ENCODE results near the gene HK1.

HK1 gene

GRCh38 chr10:69318867-69319727, 40.8 kb downstream of the HK1 start (continued):
- TF ChIP-seq, protein P1, sequence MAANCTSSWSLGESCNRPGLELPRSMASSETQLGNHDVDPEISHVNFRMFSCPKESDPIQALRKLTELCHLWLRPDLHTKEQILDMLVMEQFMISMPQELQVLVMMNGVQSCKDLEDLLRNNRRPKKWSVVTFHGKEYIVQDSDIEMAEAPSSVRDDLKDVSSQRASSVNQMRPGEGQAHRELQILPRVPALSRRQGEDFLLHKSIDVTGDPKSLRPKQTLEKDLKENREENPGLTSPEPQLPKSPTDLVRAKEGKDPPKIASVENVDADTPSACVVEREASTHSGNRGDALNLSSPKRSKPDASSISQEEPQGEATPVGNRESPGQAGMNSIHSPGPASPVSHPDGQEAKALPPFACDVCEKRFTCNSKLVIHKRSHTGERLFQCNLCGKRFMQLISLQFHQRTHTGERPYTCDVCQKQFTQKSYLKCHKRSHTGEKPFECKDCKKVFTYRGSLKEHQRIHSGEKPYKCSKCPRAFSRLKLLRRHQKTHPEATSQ (tag by site-specific recombination; IDR thresholded peaks at IDR 0.05), result no peak
- TF ChIP-seq ZNF76 (tag by site-specific recombination; IDR thresholded peaks at IDR 0.05; ENCODE audit: borderline replicate concordance, low read depth), result no peak
- TF ChIP-seq ZNF747 (tag by site-specific recombination; IDR thresholded peaks at IDR 0.05), result no peak
- no peak for TF ChIP-seq ZNF133 (tag by site-specific recombination; IDR thresholded peaks at IDR 0.05)
- TF ChIP-seq ZNF768 (tag by site-specific recombination; IDR thresholded peaks at IDR 0.05), result no peak
- no peak for TF ChIP-seq AEBP2 (tag by site-specific recombination; IDR thresholded peaks at IDR 0.05; ENCODE audit: borderline replicate concordance)
- no peak for TF ChIP-seq MEIS1 (CRISPR knock-in tag; IDR thresholded peaks at IDR 0.05; ENCODE audit: borderline replicate concordance)
- TF ChIP-seq, protein P2, sequence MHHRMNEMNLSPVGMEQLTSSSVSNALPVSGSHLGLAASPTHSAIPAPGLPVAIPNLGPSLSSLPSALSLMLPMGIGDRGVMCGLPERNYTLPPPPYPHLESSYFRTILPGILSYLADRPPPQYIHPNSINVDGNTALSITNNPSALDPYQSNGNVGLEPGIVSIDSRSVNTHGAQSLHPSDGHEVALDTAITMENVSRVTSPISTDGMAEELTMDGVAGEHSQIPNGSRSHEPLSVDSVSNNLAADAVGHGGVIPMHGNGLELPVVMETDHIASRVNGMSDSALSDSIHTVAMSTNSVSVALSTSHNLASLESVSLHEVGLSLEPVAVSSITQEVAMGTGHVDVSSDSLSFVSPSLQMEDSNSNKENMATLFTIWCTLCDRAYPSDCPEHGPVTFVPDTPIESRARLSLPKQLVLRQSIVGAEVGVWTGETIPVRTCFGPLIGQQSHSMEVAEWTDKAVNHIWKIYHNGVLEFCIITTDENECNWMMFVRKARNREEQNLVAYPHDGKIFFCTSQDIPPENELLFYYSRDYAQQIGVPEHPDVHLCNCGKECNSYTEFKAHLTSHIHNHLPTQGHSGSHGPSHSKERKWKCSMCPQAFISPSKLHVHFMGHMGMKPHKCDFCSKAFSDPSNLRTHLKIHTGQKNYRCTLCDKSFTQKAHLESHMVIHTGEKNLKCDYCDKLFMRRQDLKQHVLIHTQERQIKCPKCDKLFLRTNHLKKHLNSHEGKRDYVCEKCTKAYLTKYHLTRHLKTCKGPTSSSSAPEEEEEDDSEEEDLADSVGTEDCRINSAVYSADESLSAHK (tag by site-specific recombination; IDR thresholded peaks at IDR 0.05), result no peak
- TF ChIP-seq ZNF623 (tag by site-specific recombination; IDR thresholded peaks at IDR 0.05), result no peak
- peak; percentile 78; the same call in 1 of the 2 replicates for TF ChIP-seq ZBTB20 (tag by site-specific recombination; IDR thresholded peaks at IDR 0.05)
- no peak for TF ChIP-seq ZNF112 (tag by site-specific recombination; IDR thresholded peaks at IDR 0.05)
- TF ChIP-seq KLF16 (tag by site-specific recombination; IDR thresholded peaks at IDR 0.05), result 0 out of 2 replicates have a peak, but pooled peaks have one; percentile 37
- TF ChIP-seq ZNF26 (tag by site-specific recombination; IDR thresholded peaks at IDR 0.05), result no peak
- TF ChIP-seq, protein P3, sequence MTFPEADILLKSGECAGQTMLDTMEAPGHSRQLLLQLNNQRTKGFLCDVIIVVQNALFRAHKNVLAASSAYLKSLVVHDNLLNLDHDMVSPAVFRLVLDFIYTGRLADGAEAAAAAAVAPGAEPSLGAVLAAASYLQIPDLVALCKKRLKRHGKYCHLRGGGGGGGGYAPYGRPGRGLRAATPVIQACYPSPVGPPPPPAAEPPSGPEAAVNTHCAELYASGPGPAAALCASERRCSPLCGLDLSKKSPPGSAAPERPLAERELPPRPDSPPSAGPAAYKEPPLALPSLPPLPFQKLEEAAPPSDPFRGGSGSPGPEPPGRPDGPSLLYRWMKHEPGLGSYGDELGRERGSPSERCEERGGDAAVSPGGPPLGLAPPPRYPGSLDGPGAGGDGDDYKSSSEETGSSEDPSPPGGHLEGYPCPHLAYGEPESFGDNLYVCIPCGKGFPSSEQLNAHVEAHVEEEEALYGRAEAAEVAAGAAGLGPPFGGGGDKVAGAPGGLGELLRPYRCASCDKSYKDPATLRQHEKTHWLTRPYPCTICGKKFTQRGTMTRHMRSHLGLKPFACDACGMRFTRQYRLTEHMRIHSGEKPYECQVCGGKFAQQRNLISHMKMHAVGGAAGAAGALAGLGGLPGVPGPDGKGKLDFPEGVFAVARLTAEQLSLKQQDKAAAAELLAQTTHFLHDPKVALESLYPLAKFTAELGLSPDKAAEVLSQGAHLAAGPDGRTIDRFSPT (tag by site-specific recombination; IDR thresholded peaks at IDR 0.05), result no peak
- no peak for TF ChIP-seq ZNF391 (tag by site-specific recombination; IDR thresholded peaks at IDR 0.05; ENCODE audit: borderline replicate concordance, low read depth)
- TF ChIP-seq, protein P4, sequence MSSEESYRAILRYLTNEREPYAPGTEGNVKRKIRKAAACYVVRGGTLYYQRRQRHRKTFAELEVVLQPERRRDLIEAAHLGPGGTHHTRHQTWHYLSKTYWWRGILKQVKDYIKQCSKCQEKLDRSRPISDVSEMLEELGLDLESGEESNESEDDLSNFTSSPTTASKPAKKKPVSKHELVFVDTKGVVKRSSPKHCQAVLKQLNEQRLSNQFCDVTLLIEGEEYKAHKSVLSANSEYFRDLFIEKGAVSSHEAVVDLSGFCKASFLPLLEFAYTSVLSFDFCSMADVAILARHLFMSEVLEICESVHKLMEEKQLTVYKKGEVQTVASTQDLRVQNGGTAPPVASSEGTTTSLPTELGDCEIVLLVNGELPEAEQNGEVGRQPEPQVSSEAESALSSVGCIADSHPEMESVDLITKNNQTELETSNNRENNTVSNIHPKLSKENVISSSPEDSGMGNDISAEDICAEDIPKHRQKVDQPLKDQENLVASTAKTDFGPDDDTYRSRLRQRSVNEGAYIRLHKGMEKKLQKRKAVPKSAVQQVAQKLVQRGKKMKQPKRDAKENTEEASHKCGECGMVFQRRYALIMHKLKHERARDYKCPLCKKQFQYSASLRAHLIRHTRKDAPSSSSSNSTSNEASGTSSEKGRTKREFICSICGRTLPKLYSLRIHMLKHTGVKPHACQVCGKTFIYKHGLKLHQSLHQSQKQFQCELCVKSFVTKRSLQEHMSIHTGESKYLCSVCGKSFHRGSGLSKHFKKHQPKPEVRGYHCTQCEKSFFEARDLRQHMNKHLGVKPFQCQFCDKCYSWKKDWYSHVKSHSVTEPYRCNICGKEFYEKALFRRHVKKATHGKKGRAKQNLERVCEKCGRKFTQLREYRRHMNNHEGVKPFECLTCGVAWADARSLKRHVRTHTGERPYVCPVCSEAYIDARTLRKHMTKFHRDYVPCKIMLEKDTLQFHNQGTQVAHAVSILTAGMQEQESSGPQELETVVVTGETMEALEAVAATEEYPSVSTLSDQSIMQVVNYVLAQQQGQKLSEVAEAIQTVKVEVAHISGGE (tag by site-specific recombination; conservative IDR thresholded peaks at IDR 0.05; ENCODE audit: low read depth), result 0 out of 2 replicates have a peak, but pooled peaks have one; percentile 9
- TF ChIP-seq ZNF664 (tag by site-specific recombination; IDR thresholded peaks at IDR 0.05), result no peak
- TF ChIP-seq ZNF2 (tag by site-specific recombination; IDR thresholded peaks at IDR 0.05), result peak; percentile 65; the same call in 1 of the 2 replicates
- TF ChIP-seq ZNF48 (tag by site-specific recombination; IDR thresholded peaks at IDR 0.05), result no peak
- TF ChIP-seq ZNF501 (tag by site-specific recombination; IDR thresholded peaks at IDR 0.05), result no peak; the same call in none of the 2 replicates
- TF ChIP-seq ZNF514 (tag by site-specific recombination; IDR thresholded peaks at IDR 0.05), result no peak
- TF ChIP-seq ZNF24 (tag by site-specific recombination; IDR thresholded peaks at IDR 0.05), result no peak
- TF ChIP-seq ZBTB44 (tag by site-specific recombination; IDR thresholded peaks at IDR 0.05), result no peak

Measured in HEK293 (cell line).